G401.6 (cell line): ENCODE data around the gene SASH1.

Experiments
- FAIRE-seq: peaks from 2 replicates; lab custom pipeline; 2012; peaks lifted over from hg19 to GRCh38; lab: Jason Lieb, UNC

Gene SASH1

DNA sequence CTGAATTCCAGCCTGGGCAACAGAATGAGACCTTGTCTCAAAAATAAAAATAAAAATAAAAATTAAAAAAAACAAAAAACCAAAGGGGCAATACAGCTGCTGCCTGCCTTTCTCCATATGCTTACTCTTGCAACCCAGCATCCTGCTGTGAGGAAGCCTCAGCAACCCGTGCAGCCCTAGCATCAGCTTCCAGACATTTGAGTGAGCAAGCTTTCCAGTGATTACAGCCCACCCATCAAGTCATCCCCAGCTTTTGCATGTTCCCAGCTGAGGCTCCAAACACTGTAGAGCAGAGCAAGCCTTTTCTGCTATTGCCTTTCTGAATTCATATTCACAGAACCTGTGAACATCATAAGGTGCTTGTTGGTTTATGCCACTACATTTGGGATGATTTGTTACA is 93.8 kb downstream of the SASH1 start:
- FAIRE-seq = no peak

- no peak for FAIRE-seq
These were observed 96.0 kb downstream of the SASH1 start for GRCh38 chr6:148438632-148439031.

GRCh38 chr6:148440016-148440415 is 97.4 kb downstream of the SASH1 start:
- FAIRE-seq = no peak

DNA sequence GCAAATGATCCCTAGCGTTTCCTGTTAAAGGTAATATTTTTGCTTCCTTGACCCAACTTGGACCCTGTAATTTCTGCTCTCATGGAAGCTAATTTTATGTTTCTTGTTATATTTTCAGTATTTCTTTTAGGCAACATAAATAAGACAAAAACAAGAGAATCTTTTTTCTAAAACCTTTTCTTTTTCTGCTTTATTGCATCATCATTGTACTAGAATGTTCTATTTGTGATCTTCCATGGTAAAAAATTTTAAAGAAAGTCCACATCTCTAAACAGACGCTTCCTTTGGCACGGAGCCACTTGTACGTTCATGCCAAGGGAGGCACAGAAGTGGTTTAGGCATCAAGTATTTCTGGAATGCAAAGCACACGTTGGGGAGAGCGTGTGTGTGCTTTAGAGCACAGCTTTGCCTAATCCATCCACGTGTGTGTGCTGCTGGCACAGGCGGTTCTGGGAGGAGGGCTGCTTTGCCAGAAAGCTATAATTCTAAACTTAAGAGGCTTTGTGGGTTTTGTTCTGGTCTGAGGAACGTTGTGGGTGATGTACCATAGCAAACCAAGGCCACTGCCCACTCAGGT is 98.3 kb downstream of the SASH1 start:
- FAIRE-seq = no peak

- FAIRE-seq = no peak
These were observed 98.8 kb downstream of the SASH1 start for GRCh38 chr6:148441454-148441911.

DNA sequence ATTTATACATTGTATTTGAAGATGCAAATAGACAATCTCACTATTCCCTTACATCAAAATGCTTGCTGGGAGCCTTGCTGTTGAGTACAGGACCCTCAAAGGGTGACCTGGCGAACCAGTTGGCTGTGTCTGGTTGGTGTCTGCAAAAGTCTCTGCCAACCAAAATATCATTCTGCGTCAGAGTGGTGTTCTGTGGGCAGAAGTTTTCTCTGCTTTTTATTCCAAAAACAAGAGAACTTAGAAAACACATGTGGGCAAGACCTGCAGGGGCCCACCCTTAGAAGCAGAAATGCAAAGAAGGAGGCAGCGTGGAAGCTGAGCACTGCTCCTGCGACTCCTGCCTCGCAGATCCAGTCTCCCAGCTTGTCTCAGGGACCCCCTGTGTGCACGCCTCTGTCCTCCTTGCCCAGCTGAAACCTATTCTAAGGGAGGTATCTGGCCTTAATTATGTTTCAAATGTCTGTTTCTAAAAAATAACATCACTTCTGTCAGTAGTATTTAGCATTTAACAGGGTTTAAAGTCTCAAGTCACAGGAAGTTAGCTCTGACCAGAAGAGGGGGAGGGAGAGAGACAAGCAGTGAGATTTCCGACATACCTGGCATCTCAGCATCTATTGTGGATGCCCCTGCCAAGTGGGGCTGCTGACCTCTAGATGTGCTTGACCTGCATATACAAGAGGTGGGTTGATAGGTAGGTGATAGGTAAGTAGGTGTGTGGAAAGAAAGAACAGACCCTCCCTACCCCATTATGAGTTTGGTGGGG is 101.3 kb downstream of the SASH1 start:
- no peak for FAIRE-seq

DNA sequence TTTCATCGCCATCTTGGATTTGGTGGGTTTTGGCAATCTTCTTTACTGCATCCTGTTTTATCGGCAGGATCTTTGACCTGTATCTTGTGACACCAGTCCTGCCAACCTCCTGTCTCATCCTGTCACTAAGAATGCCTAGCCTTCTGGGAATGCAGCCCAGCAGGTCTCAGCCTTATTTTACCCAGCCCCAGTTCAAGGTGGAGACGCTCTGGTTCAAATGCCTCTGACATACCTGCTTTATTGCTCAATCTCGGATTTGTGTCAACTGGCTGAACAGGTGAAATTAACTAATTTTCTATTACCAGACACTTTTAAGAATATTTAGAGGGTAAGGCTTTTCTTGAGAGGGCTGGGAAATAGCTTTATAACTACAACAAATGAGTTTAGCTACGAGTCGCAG is 102.5 kb downstream of the SASH1 start:
- FAIRE-seq = no peak

DNA sequence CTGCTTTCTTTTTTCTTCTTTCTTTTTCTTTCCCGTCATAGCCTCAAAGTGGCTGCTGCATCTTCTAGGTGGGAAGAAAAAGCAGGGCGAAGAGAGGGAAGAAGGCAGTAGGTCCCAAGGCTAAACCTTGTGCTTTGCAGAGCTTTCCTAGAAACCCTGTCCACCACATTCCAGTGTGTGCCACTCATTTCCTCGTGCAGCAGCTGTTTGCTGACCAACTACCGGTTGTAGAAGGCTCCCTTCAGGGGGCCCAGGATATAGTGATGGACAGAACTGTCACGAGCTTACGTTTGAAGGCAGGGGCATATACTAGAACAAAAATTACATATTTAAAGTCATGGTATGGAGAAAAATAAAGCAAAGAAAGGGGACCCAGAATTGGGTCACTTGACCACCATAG is 103.0 kb downstream of the SASH1 start:
- no peak for FAIRE-seq

- FAIRE-seq = no peak
These were observed 104.0 kb downstream of the SASH1 start for GRCh38 chr6:148446681-148447080.

- no peak for FAIRE-seq
These were observed 105.0 kb downstream of the SASH1 start for GRCh38 chr6:148447521-148448230.

- FAIRE-seq = no peak
These were observed 105.9 kb downstream of the SASH1 start for GRCh38 chr6:148448369-148449012.

DNA sequence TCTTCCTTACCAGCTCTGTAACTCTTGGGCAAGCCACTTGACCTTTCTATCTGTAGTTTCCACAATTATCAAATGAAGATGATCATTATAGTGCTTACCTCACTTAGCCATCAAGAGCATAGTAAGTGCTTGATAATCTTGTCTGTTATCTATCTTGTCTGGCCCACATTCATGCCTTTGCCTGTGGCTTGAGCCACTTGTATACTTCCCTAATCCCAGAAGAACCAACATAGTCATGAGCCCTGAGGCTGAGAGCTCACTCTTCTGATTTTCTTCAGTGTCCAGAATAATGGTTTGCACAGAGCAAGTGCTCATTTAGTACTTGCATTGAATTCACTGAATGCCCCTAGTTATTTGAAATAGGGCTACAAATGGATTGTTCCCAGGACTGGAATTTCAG is 108.2 kb downstream of the SASH1 start:
- FAIRE-seq = no peak

DNA sequence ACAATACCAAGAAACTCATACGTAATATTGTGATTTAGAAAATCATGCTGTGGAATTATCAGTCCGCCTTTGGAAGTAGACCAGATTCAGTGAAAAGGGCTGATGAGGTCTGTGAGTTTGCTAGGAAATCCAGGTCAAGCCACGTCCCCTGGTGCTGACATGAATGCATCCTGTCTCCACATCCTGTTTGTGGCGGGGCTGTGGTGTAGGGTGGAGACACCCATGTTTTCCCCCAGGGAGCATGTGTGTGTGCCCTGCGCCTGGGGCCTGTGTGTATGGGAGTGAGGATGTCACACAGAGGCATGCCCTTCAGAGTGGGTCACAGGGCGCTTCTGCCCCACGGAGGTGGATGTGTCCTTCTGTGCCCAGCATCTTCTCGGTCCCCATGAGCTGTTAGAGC is 109.1 kb downstream of the SASH1 start:
- no peak for FAIRE-seq

- FAIRE-seq = no peak
These were observed 110.2 kb downstream of the SASH1 start for GRCh38 chr6:148452876-148453275.

DNA sequence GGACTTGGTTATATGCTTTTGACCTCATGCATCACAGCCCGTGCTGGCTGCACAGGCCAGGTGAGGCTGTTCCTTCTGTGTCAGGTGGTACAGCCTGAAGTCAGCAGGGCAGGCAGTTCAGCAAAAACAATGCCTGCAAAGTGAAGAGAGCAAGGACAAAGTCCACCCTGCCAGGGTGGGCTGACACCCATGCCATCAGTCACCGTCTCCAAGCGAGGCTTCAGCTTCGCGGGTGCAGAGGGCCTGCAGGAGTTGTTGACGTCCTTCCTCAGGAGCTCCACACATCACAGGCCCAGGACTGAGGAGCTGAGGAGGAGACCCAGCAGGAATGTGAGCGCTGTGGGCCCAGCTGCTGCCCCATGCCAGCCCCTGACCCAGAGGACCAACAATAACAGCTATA is 111.3 kb downstream of the SASH1 start:
- no peak for FAIRE-seq

GRCh38 chr6:148455225-148455624 is 112.6 kb downstream of the SASH1 start:
- FAIRE-seq = no peak

GRCh38 chr6:148455674-148456558 is 113.3 kb downstream of the SASH1 start:
- FAIRE-seq = no peak

GRCh38 chr6:148457137-148457842 is 114.7 kb downstream of the SASH1 start:
- FAIRE-seq = no peak

DNA sequence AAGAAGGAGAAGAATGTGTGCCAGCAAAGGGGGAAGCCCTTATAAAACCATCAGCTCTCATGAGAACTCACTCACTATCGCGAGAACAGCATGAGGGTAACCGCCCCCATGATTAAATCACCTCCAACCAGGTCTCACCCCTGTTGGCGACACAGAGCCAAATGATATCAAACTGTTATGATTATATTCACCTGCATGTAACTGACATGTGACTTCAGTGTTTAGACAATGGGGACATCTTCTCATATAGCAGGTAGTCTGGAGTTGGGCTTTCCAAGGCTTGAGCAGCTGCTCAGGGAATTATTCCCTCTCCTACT is 115.2 kb downstream of the SASH1 start:
- FAIRE-seq = no peak

- no peak for FAIRE-seq
These were observed 116.6 kb downstream of the SASH1 start for GRCh38 chr6:148459238-148459637.

DNA sequence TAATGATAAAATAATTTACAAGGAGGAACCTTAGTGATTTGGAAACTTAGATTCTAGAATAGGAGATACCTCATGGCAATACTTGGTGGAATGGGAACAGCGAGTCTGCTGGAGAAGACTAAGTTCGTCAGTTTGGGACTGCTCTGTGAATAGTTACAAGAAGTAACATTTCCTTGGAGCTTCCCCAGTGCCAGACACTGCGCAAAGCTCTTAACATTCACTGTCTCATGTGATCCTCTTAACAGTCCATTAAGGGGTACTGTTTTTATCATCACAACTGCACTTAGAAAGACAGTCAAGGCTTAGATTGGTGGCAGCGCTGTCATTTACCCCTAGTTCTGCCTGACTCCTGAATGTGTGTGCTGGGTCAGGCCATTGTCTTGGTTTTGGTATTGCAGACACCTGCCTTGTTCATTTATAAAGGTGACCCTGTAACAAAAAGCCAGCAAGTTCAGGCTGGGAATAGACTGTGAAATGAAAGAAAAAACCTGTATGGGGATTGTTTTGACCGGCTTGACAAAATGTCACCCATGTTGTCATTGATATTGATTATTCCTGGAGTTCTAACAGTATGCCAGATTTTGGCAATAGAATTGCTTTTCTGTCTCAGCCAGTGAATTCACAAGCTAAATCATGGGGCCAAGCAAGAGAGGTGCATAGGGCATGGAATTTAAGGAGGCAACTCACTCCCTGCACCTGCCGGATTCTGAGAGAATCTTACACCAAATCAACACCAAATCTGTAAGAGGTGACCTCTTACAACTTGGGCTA is 118.4 kb downstream of the SASH1 start:
- FAIRE-seq = no peak
